Skeletal muscle tissue (tissue), 4 donors: Measurements from ENCODE around the gene APOL2. TPM values are rescaled to one million over a fixed set of nuclear protein-coding genes. Genes with fewer than 3 reads are reported as not detected.
"Not testable (repeated sequence)": the region's sequence is repeated elsewhere in the genome, so short reads cannot be mapped to it uniquely, and the experiment has no call there.

Experiments
- H3K27ac ChIP-seq: one replicate; pipeline ENCODE4 v1.7.0; 2013; ENCODE audit warnings: mild to moderate bottlenecking, low read depth, low read length, inconsistent platforms
- H3K27me3 ChIP-seq, 3 donors: one replicate each; pipeline ENCODE4 v1.7.0; 2013; ENCODE audit warnings: low read length in 3 of 3; ENCODE audit not compliant: control insufficient read depth in 3 of 3, insufficient read depth in 3 of 3
- H3K36me3 ChIP-seq, 3 donors: one replicate each; pipeline ENCODE4 v1.7.0; 2013; ENCODE audit warnings: low read length in 3 of 3; ENCODE audit not compliant: control insufficient read depth in 3 of 3, insufficient read depth in 3 of 3
- H3K4me1 ChIP-seq, 3 donors: one replicate each; pipeline ENCODE4 v1.7.0; 2013; ENCODE audit warnings: low read length in 3 of 3, mild to moderate bottlenecking in 3 of 3; ENCODE audit not compliant: control insufficient read depth in 3 of 3, insufficient read depth in 3 of 3
- H3K4me3 ChIP-seq, 3 donors: one replicate each; pipeline ENCODE4 v1.7.0; 2013; ENCODE audit warnings: low read length in 3 of 3
- H3K9ac ChIP-seq, 3 donors: one replicate each; pipeline ENCODE4 v1.7.0; 2013; ENCODE audit warnings: low read length in 3 of 3, mild to moderate bottlenecking in 3 of 3, moderate library complexity in 2 of 3, low read depth in 1 of 3
- H3K9me3 ChIP-seq, 3 donors: one replicate each; pipeline ENCODE4 v1.7.0; 2013; ENCODE audit warnings: low read length in 3 of 3; ENCODE audit not compliant: control insufficient read depth in 3 of 3
- total RNA-seq: library from RNA; depleted of rRNA; stranded (reverse); fragments of >200 nt; gene quantifications from one replicate; pipeline ENCODE4 v1.2.3, GENCODE V29; 2014
- donor health status: Osteomylitis.

The APOL2 gene
- total RNA-seq, 1 donor from 2014 or later = 21.4 TPM

- Histone ChIP-seq H3K27me3 (no peaks in the 10 kb centered on the region), H3K9me3 (no peaks in the 10 kb centered on the region), H3K4me3 (no peak overlapping the region), H3K36me3 (peaks cover 41 to 50% (median 47%) of the 10 kb centered on the region in 3 donors), H3K27ac (no peak overlapping the region), H3K9ac (no peak overlapping the region), H3K4me1 (peaks cover 14 to 22% (median 16%) of the 10 kb centered on the region in 3 donors)
Measured at GRCh38 chr22:36281781-36282327, 42.5 kb upstream of the APOL2 start.

- Histone ChIP-seq H3K27ac (no peak overlapping the region), H3K27me3 (no peaks in the 10 kb centered on the region), H3K4me1 (peaks cover 4 to 12% (median 4%) of the 10 kb centered on the region in 3 donors)
Measured at GRCh38 chr22:36280379-36280778, 41.1 kb upstream of the APOL2 start.

GRCh38 chr22:36279219-36279666 is 39.9 kb upstream of the APOL2 start:
- peaks cover 18 to 25% (median 25%) of the 10 kb centered on the region in 3 donors for H3K36me3 ChIP-seq
- H3K9ac ChIP-seq = no peak overlapping the region
- H3K27ac ChIP-seq = no peak overlapping the region
- H3K4me1 ChIP-seq = peaks cover 4 to 8% (median 4%) of the 10 kb centered on the region in 3 donors
- no peak overlapping the region for H3K4me3 ChIP-seq
- no peaks in the 10 kb centered on the region for H3K9me3 ChIP-seq
- no peaks in the 10 kb centered on the region for H3K27me3 ChIP-seq

More at GRCh38 chr22:36280379-36280778, 41.1 kb upstream of the APOL2 start:
- H3K9me3 ChIP-seq = no peaks in the 10 kb centered on the region
- H3K36me3 ChIP-seq = peaks cover 29 to 37% (median 36%) of the 10 kb centered on the region in 3 donors
- no peak overlapping the region for H3K9ac ChIP-seq
- no peak overlapping the region for H3K4me3 ChIP-seq

- H3K27me3 ChIP-seq = no peaks in the 10 kb centered on the region
- H3K27ac ChIP-seq = no peak overlapping the region
- H3K9me3 ChIP-seq = no peaks in the 10 kb centered on the region
- H3K9ac ChIP-seq = peak overlapping the region in 1 of 3 donors; percentile 66
- no peak overlapping the region for H3K4me3 ChIP-seq
- peaks cover 4 to 5% (median 4%) of the 10 kb centered on the region in 3 donors for H3K4me1 ChIP-seq
- peaks cover 11 to 14% (median 12%) of the 10 kb centered on the region in 3 donors for H3K36me3 ChIP-seq
Measured at GRCh38 chr22:36277482-36278291, 38.4 kb upstream of the APOL2 start.

- H3K9ac ChIP-seq = no peak overlapping the region
- no peaks in the 10 kb centered on the region for H3K27me3 ChIP-seq
- no peak overlapping the region for H3K4me3 ChIP-seq
- no peaks in the 10 kb centered on the region for H3K36me3 ChIP-seq
- H3K9me3 ChIP-seq = no peaks in the 10 kb centered on the region
- H3K4me1 ChIP-seq = peaks cover 4 to 5% (median 4%) of the 10 kb centered on the region in 3 donors
- H3K27ac ChIP-seq = no peak overlapping the region
Measured at GRCh38 chr22:36274531-36274930, 35.2 kb upstream of the APOL2 start.

GRCh38 chr22:36271951-36272350 is 32.6 kb upstream of the APOL2 start:
- not testable (repeated sequence) for H3K27ac ChIP-seq, H3K9ac ChIP-seq, H3K4me3 ChIP-seq, H3K27me3 ChIP-seq, H3K36me3 ChIP-seq, H3K4me1 ChIP-seq, H3K9me3 ChIP-seq

GRCh38 chr22:36271231-36271630 is 31.9 kb upstream of the APOL2 start:
- H3K9ac ChIP-seq, H3K4me1 ChIP-seq, H3K4me3 ChIP-seq, H3K27ac ChIP-seq, H3K27me3 ChIP-seq, H3K9me3 ChIP-seq, H3K36me3 ChIP-seq: not testable (repeated sequence)

- Histone ChIP-seq H3K27me3 (no peaks in the 10 kb centered on the region), H3K27ac (no peak overlapping the region), H3K36me3 (peaks cover 2 to 12% (median 9%) of the 10 kb centered on the region in 3 donors), H3K9ac (no peak overlapping the region), H3K9me3 (no peaks in the 10 kb centered on the region), H3K4me1 (no peaks in the 10 kb centered on the region), H3K4me3 (no peak overlapping the region)
Measured at GRCh38 chr22:36267896-36268485, 28.7 kb upstream of the APOL2 start.

- H3K27me3 ChIP-seq = no peaks in the 10 kb centered on the region
- no peaks in the 10 kb centered on the region for H3K9me3 ChIP-seq
- H3K9ac ChIP-seq = no peak overlapping the region
- peaks cover 2 to 13% (median 12%) of the 10 kb centered on the region in 3 donors for H3K36me3 ChIP-seq
- no peak overlapping the region for H3K27ac ChIP-seq
- H3K4me3 ChIP-seq = no peak overlapping the region
- H3K4me1 ChIP-seq = no peaks in the 10 kb centered on the region
Measured at GRCh38 chr22:36267058-36267457, 27.7 kb upstream of the APOL2 start.
